ENCODE data around the gene SNRNP25. TPM values are rescaled to one million over a fixed set of nuclear protein-coding genes. Genes with fewer than 3 reads are reported as not detected.

Gene SNRNP25
- total and polyA plus RNA-seq, 2 donors (not counting 3 experiments of a cell fraction or from before 2014, with no cell fraction given), result 41.8 to 49.6 TPM

GRCh38 chr16:96935-97381 lies 43.3 kb downstream of the SNRNP25 start:
- intact Hi-C loops (cut with micrococcal nuclease) (loop anchor here (1.0 kb wide), 1 partner anchor 32 kb away; no protein-coding TSS in a partner anchor), dilution Hi-C loops (cut with MboI; ENCODE audit: extremely low pct_ligation_motif_present, low sequenced_read_pairs) (no loop called here)
- FAIRE-seq (peak; percentile 95), DNase-seq (ENCODE audit: low read depth, low spot score) (peak; percentile 87)
- H3K4me2 ChIP-seq (ENCODE audit: insufficient read depth, low read length), result no peak overlapping the region
- no peaks in the 10 kb centered on the region for H3K27me3 ChIP-seq (ENCODE audit: control insufficient read depth in 2 of 2, insufficient read depth in 2 of 2, low read length in 2 of 2)
- H4K20me1 ChIP-seq (replicated peaks; ENCODE audit: control insufficient read depth, extremely low read depth, insufficient read depth, low read length), result no peaks in the 10 kb centered on the region
- no peak overlapping the region for H2AFZ ChIP-seq (ENCODE audit: low read depth, low read length)
- H3K4me3 ChIP-seq (replicated peaks in 1 of 3; ENCODE audit: insufficient read depth in 1 of 3, low read depth in 1 of 3, low read length in 3 of 3), result no peak overlapping the region
- no peaks in the 10 kb centered on the region for H3K79me2 ChIP-seq (ENCODE audit: control insufficient read depth, insufficient read depth, low read length)
- TF ChIP-seq POLR2A (IDR thresholded peaks at IDR 0.05; ENCODE audit: low read depth, low read length), result peak; percentile 43
- no peak for TF ChIP-seq EZH2 (IDR thresholded peaks at IDR 0.05; ENCODE audit: borderline replicate concordance, low read depth, low read length, severe bottlenecking)
- TF ChIP-seq MYC (IDR thresholded peaks at IDR 0.05; ENCODE audit: low read depth, low read length), result no peak
- peak; percentile 99 to 100 for TF ChIP-seq CTCF (IDR thresholded peaks at IDR 0.05; ENCODE audit: extremely low read depth in 1 of 2, insufficient read depth in 1 of 2, low read depth in 1 of 2, low read length in 2 of 2)
- peak; percentile 59 for TF ChIP-seq MAX (IDR thresholded peaks at IDR 0.05; ENCODE audit: insufficient read depth, insufficient read length)
- no peak for TF ChIP-seq GATA2 (IDR thresholded peaks at IDR 0.05; ENCODE audit: insufficient read depth, insufficient read length, low read depth, low read length)
- no peak for TF ChIP-seq JUN (IDR thresholded peaks at IDR 0.05; ENCODE audit: borderline replicate concordance, insufficient read depth, insufficient read length, low read depth)
- no peak for TF ChIP-seq FOS (IDR thresholded peaks at IDR 0.05; ENCODE audit: borderline replicate concordance, insufficient read depth, low read length)
- peak; percentile 85 for TF ChIP-seq POLR2AphosphoS5 (IDR thresholded peaks at IDR 0.05; ENCODE audit: insufficient read depth, low read depth, low read length)
- H3K4me1 ChIP-seq (ENCODE audit: control insufficient read depth, extremely low read depth, insufficient read depth, low read length), result no peaks in the 10 kb centered on the region
- H3K9me3 ChIP-seq (replicated peaks; ENCODE audit: control insufficient read depth, insufficient read depth, low read length), result no peaks in the 10 kb centered on the region
- H3K27ac ChIP-seq (ENCODE audit: insufficient read depth, low read depth, low read length), result no peak overlapping the region
- no TSS peak for BruUV-seq (replicated peaks)
- CTCF ChIA-PET, result interaction anchor here (0.7 to 17.6 kb wide), 20 partner anchors 10 to 404 kb away, joined by 3 to 790 read pairs (median 5); partner anchors contain the start of genes HBQ1, MPG, POLR3K and RHBDF1
- H3K36me3 ChIP-seq (ENCODE audit: control insufficient read depth in 2 of 2, extremely low read depth in 1 of 2, insufficient read depth in 2 of 2, low read length in 2 of 2), result peaks cover 0 to 15% of the 10 kb centered on the region in 2 experiments
- no peaks in the 10 kb centered on the region for H3K9me1 ChIP-seq (replicated peaks; ENCODE audit: control insufficient read depth, extremely low read depth, insufficient read depth, low read length)
- H3K9ac ChIP-seq (replicated peaks; ENCODE audit: extremely low read depth, insufficient read depth, low read length), result no peak overlapping the region
- POLR2A ChIA-PET, result no interaction called here
